HG02885 (cell line): ENCODE data around the gene APC.
"Not testable (repeated sequence)": the region's sequence is repeated elsewhere in the genome, so short reads cannot be mapped to it uniquely, and the experiment has no call there.

Experiments
- ATAC-seq: cut with Tn5 transposase; IDR thresholded peaks from one replicate; pipeline ENCODE4 v1.9.1; 2021; ENCODE audit warnings: mild to moderate bottlenecking; ENCODE audit not compliant: unreplicated experiment, poor library complexity

The APC gene

DNA sequence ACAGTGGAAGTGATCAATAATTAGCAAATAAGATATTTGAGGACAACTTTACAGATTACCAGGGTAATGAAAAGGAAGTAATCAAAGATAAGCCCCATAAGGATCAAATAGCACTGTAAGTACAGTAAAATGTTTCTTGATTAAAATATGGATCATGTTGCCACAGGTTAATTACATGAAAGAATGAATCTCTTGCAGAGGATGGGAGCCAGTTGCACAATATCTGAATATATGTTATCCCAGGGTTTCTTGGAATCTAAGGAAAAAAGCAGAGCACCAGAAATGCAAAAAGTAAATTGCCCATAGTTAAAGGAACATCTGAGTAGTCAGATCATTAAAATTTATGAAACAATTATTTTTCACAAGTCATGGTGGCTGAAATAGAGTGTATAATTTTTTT, 109.6 kb downstream of the APC start:
- ATAC-seq: no peak

DNA sequence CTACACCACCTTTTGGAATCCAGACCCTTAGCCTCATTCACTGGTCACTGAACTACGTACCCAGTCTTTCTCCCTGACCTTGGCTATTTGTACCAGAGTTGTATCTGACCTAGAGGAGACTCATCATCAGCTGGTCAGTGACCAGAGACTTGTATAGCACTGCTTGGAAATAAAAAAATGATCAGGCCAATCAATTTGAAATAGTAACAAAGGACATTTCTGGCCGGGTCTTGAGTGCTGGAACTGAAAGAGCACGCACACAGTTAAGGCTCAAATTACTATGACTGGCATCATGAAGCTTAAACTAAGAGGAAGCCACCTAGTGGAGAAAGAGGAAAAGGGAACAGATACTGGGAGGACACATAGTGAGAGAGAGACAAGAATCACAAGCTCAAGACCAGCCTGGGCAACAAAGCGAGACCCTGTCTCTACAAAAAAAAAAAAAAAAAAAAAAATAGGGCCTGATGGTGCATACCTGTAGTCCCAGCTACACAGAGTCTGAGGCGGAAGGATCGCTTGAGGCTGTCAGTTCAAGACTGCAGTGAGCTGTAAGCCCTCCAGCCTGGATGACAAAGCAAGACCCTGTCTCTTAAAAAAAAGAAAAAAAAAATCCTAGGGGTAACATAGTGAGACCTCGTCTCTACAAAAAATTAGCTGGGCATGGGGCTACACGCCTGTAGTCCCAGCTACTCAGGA, 110.6 kb downstream of the APC start:
- ATAC-seq: peak; percentile 100

DNA sequence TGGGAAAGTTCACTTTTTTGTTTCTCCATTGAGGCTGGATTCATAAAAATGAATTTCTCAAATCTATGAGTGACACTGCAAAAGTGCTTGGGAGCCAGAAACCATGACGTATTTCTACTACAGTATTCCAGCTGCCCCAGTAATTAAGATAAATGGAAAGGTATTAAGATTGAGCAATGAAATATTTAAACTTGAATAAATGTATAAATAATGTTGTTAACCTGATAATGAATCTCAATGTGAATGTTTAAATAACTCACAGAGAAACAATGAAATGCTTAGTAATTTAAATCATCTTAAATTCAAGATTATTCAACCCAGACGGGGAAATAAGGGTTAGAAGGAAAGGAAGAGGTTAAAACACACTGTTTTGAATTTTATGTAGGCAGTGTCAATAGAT, 112.2 kb downstream of the APC start:
- no peak for ATAC-seq

DNA sequence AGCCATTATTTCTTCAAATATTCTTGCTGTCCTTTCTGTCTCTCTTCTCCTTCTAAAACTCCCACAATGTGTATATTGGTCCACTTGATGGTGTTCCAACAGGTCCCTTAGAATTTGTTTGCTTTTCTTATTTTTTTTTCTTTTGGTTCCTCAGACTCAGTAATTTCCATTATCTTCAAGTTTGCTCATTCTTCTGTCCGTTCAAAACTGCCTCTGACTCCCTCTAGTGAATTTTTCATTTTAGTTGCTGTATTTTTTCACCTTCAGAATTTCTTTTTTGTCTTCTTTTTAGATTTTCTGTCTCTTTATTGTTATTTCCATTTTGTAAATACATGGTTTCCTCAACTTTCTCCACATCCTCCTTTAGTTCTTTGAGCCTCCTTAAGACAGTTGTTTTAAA, 117.0 kb downstream of the APC start:
- ATAC-seq: no peak

DNA sequence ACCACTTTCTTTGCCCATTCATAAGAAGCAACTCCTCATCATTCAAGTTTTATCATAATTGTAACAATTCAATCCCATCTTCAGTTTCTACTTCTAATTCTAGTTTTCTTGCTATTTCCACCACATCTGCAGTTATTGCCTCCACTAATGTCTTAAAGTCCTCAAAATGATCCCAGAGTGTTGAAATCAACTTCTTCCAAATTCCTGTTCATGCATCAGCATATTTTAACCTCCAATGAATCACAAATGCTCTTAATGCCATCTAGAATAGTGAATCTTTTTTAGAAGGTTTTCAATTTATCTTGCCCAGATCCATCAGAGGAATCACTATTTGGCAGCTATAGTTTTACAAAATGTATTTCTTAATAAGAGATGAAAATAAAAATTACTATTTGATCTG, 120.2 kb downstream of the APC start:
- no peak for ATAC-seq

DNA sequence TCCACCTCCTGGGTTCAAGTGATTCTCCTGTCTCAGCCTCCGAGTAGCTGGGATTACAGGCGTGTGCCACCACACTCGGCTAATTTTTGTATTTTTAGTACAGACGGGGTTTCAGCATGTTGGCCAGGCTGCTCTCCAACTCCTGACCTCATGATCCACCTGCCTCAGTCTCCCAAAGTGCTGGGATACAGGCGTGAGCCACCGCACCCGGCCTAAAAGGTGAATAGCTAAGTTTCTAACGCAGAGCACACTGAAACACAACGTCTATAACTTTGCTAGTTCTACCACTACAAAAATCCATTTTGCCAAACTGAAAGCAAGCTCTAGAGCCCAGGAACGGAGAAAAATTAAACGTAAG, 122.9 kb downstream of the APC start:
- ATAC-seq: not testable (repeated sequence)

DNA sequence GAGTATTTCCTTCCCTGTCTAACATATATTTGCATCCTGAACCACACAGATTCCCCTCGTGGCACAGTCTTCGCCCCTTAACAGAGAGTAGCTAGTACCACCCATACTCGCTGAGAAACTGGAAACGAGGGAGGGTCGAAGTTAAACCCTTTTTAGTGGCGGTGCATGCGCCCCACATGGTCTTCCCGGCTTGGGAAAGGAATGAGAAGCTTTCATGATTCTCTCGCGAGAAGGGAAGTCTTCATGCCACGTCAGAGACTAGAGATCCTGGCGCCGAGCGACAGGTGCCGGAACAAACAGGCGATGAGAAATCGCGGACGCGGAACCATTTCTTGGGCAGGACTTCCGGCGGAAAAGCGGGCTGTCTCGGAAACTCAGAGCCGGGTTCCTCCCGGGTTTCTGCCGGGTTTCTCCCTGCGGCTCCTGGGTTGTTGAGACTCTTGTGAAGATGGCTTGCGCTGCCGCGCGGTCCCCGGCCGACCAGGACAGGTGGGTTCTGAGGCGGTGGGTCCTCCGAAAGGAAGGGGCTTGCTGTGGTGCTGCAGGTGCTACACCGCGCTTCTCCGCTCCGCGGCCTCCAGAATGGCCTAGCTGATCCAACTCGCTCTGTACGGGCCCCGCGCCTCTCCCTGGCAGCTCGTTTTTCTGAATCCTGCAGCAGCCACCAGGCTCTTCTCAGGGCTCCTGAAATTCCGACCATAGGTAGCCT, 123.4 kb downstream of the APC start, which contains the start of gene SRP19:
Gene SRP19, plus strand, starts transcription at position 359 of the 709 bp plus-strand sequence. Its CDS starts 90 bp downstream, at position 449.
- ATAC-seq: peak; percentile 98

DNA sequence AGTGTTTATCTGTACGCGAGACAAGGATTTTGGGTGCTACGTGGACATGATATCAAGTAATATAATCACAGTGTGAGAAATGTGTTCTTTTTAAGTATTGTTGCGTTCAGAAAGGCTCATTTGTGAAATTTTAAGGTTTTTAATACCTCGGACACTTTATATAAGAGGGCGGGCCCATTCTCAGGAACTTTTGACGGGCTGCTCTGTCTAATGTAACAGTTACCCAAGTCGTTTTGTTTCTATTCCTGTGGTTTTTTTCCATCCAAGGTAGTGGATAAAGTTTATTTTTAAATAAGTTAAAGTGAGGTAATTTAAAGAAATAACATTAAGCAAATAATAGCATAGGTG, 123.9 kb downstream of the APC start:
- ATAC-seq: no peak

DNA sequence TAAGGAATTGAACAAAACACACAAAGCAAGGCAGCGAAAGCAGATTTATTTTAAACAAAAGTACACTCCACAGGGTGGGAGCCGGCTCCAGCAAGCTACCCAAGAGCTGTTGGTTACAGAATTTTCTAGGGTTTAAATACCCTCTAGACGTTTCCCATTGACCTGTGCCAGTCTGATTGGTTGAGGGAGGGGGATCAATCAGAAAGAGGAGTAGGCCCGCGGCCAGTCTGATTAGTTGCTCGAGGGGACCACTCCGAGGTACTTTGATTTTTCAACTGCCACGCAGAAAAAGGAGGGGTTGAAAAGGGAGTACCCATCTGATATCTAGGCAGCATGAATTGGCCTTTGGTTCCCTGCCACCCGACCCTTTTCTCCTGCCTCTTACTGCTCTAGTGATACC, 124.4 kb downstream of the APC start:
- no peak for ATAC-seq

DNA sequence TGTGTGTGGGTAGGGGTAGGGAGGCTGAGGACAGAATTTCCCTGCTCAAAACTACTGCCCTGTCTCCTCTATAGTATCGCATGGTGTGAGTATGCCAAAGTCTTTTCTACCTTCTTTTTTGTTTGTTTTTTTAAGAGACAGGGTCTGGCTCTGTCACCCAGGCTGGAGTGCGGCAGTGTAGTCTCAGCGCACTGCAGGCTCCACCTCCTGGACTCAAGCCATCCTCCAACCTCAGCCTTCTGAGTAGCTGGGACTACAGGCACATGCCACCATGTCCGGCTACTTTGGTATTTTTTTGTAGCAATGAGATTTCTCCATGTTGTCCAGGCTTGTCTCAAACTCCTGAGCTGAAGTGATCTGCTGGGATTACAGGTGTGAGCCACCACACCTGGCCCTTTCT, 125.9 kb downstream of the APC start:
- ATAC-seq: no peak

DNA sequence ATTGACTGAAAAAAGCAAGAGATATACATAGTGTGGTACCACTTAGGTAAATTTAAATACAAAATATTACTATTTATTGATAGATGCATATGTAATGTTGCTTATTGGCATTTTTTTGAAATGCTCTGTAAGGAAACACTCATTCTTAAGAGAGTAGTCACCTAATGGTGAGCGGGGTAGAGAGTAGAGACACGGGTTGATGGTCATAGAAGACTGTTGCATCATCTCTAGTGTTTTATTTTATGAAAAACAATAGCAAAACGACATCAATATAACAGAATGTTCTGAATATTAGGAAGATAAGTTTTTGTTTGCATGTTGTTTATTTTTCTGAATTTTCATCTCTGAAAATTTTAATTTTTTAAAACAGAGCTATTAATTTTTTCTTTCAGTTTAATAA, 127.4 kb downstream of the APC start:
- ATAC-seq: no peak

DNA sequence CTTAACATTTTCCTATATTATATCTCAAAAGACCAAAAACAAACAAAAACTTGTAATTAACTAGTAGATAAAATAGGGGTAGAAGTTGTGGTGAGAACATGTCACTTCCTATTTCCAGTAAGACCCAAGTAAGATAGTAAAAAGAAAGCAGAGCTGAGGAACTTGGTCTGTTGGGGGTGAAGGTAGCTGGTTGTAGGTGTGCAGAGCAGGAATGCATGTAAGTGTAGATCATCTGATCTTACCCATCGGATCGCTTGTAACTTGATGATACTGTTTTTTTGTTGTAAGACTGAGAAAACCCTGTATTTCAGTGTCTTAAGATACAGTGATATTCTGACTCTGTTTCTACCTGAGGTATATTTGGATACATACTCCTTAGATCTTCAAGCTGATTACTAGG, 129.1 kb downstream of the APC start:
- ATAC-seq: no peak

DNA sequence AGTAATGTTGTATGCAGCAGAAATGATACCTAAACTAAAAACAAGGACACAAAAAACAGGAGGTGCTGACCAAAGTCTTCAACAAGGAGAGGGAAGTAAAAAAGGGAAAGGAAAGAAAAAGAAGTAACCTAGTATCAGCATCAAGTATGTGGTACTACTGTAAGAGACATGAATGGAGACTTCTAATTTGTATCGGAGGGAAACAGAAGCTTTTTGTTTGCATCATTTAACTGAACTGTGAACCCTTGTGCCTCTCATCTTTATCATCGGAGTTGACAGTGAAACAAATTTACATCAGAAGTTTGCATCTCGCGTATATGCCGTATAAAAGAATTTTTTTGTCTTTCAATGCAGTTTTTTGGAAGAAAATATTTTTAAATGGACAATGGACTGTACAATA, 129.7 kb downstream of the APC start:
- ATAC-seq: no peak

DNA sequence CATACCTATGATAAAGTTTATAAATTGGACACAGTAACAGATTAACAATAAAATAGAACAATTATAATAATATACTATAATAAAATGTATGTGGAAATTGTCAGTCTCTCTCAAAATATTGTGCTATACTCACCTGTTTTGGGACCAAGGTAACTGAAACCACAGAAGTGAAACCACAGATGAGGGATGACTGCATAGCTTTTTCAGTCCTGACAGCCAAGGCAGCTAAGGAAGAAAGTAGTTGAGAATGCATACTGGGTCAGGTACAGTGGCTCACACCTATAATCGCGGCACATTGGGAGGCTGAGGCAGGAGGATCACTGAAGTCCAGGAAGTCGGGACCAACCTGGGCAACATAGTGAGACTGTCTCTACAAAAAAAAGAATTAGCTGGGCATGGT, 132.3 kb downstream of the APC start:
- ATAC-seq: peak; percentile 81

DNA sequence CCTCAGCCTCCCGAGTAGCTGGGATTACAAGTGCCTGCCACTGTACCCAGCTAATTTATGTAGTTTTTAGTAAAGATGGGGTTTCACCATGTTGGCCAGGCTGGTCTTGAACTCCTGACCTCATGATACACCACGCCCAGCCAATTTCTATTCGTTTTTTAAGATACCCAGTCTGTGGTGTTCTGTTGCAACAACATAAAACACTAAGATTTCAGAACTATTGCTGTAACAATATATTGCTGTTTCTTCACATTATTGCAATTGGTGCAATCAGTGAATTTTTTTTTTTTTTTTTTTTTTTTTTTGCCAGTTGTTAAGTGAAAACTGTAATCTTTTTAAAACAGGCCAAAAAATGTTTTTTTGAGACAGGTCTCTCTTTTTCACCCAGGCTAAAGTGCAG, 133.3 kb downstream of the APC start:
- ATAC-seq: no peak

DNA sequence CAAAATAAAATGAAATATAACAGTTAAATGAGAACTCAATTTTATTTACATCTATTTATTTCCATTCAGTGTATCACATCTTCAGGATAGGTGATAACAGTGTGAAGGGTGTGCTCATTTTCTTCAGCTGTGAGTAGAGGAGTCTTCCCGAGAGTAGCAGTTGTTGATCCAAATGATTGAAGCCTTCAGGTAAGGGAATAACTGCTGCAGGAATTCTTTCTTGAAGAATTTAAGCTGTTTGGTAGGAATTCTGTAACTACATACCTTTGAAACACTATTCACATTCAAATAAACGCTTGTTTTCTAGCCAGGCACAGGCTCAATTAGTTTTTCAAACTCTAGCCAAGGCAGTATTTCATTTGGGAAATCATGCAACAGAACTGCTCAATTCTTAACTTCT, 138.7 kb downstream of the APC start:
- no peak for ATAC-seq

DNA sequence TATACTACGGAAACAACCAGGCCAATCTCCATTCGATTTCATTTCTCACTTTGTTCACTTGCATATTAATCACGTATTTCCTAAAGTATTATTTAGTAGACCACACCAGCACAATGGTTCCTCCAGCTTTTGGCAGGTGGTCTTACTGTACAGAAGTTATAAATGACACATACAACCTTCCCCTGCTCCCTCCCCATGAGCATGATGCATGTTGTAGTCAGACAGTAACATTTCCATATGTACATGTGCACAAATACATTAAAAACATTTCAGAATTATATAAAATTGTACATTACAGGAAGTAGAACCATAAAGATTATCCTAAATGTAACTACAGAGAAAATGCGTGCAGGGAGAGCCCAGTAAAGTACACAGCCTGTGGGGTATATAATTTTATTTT, 140.4 kb downstream of the APC start:
- no peak for ATAC-seq

DNA sequence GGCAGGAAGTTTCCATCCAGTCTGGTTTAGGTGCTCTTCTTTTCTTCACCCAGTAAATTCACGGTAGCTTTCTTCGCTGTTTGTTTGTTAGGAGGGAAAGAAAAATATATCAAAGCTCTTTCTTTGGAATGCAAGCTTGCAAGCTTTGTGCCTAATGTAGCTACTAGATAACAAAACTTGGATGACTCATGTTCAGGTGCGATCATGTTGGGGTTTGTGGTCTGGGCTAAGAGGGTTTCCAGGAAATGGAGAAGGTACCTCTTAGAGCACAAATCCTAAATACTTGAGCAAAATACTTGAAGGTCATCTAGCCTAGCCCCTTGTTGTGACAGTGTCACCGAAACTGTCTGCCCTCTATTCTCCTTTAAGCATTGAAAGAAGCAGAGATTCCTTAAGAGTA, 141.1 kb downstream of the APC start:
- no peak for ATAC-seq

DNA sequence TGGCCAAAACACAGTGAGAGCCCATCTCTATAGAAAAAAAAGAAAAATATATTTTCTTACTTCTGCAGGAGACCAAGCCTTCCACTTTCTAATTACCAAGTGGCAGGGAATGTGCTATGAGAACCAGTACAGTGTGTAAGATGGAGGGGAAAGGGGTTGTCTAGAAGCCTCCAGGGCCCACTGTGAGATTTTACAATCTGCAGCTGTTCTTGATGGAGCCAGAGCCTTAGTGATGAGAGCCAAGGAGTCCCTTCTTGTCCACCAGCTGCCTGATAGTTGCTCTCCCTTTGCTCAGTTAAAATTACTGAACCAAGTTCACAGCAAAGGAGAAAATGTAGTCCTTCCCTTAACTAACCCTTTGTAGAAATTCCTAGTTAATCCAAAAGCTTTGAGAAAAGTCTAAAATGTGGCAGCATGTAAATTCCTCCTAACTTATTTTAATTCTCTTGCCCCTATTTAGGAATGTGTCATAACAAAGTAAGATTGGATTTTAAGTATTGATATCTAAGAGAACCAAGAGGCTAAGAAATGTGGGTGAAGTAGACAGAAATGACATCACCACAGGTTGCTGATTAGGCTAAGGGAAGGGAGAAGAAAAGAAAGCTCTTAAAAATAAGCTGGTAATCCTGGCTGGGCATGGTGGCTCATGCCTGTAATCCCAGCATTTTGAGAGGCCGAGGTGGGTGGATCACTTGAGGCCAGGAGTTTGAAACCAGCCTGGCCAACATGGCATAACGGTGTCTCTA, 142.7 kb downstream of the APC start:
- no peak for ATAC-seq

DNA sequence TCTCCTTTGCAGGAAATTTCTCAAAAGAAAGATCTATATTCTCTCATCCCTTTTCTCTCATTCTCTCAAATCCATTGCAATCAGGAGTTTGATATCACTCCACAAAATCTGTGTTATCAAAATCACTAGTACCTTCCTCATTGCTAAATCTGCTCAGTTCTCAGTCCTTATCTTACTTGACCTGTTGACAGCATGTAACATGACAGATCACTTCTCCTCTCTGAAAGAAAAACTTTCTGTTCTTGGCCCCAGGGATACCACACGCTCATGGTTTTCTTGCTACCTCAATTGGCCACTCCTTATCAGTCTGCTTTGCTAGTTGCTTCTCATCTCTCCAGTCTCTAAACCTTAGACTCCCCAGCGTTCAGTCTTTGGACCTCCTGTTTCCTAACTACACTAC, 145.5 kb downstream of the APC start:
- no peak for ATAC-seq

DNA sequence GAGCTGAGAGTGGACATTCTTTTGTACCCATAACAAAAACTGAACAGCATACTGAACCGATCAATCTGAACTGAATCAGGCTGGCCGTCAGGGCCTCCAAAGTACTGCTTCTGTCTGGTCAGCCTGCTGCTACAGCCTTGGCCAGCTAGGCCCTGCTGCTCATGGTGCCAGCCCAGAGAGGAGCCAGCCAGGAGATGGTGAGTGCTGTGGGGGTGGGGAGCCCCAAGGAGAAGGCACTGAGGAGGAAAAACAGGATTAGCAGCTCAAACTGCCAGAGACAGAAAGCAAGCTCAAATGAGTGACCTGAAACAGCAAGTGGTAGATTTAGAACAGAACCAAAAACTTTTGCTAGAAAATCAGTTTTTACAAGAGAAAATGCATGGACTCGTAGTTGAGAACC, 147.3 kb downstream of the APC start:
- no peak for ATAC-seq

DNA sequence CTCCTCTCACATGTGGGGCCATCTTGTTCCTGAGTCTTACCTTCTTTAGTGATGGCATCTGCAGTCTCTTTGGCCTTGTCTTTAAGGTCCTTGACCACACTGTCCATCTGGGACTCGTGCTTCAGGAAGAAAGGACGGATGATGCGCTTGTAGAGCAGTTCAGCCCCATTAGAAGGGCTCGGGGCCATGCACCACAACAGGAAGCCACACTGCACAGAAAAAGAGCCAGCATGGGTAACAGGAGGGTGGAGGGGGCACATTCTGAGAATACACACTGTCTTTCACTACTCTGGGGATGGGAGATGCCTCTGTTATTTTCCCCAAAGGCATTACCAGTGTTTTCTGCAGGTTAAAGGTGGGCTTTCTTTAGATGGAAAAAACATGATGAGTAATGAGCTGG, 149.3 kb downstream of the APC start:
- no peak for ATAC-seq
